ENCODE measurements around the gene HDDC2.

HDDC2 gene

GRCh38 chr6:125301435-125302391 is at the start of gene HDDC2:
TSS of gene HDDC2 (minus strand) at chr6:125301967. CDS start at chr6:125301932, 35 bp downstream.
- in situ Hi-C loops (cut with MboI; ENCODE audit: low pct_unique_long_range_greater_than_20kb, low sequenced_read_pairs): no loop called here
- DNase-seq: peak; percentile 73

- in situ Hi-C loops (cut with MboI; ENCODE audit: low pct_unique_long_range_greater_than_20kb, low sequenced_read_pairs): no loop called here
- no peak for DNase-seq
Measured at GRCh38 chr6:125346926-125347563, 45.3 kb upstream of the HDDC2 start.

GRCh38 chr6:125346201-125346925 is 44.6 kb upstream of the HDDC2 start:
- in situ Hi-C loops (cut with MboI; ENCODE audit: low pct_unique_long_range_greater_than_20kb, low sequenced_read_pairs): no loop called here
- peak; percentile 63 for DNase-seq

GRCh38 chr6:125341460-125341859 is 39.7 kb upstream of the HDDC2 start:
- in situ Hi-C loops (cut with MboI; ENCODE audit: low pct_unique_long_range_greater_than_20kb, low sequenced_read_pairs): no loop called here
- DNase-seq: no peak

GRCh38 chr6:125340991-125341390 is 39.2 kb upstream of the HDDC2 start:
- no peak for DNase-seq
- in situ Hi-C loops (cut with MboI; ENCODE audit: low pct_unique_long_range_greater_than_20kb, low sequenced_read_pairs): no loop called here

- in situ Hi-C loops (cut with MboI; ENCODE audit: low pct_unique_long_range_greater_than_20kb, low sequenced_read_pairs): no loop called here
Measured at GRCh38 chr6:125340175-125340835, 38.5 kb upstream of the HDDC2 start.

GRCh38 chr6:125339653-125340052 is 37.9 kb upstream of the HDDC2 start:
- in situ Hi-C loops (cut with MboI; ENCODE audit: low pct_unique_long_range_greater_than_20kb, low sequenced_read_pairs): no loop called here
- DNase-seq: no peak

More at GRCh38 chr6:125340175-125340835, 38.5 kb upstream of the HDDC2 start:
- DNase-seq: no peak

GRCh38 chr6:125338381-125338780 is 36.6 kb upstream of the HDDC2 start:
- in situ Hi-C loops (cut with MboI; ENCODE audit: low pct_unique_long_range_greater_than_20kb, low sequenced_read_pairs): no loop called here

GRCh38 chr6:125337706-125338105 is 35.9 kb upstream of the HDDC2 start:
- in situ Hi-C loops (cut with MboI; ENCODE audit: low pct_unique_long_range_greater_than_20kb, low sequenced_read_pairs): no loop called here
- no peak for DNase-seq

More at GRCh38 chr6:125338381-125338780, 36.6 kb upstream of the HDDC2 start:
- DNase-seq: no peak

GRCh38 chr6:125332664-125333063 is 30.9 kb upstream of the HDDC2 start:
- in situ Hi-C loops (cut with MboI; ENCODE audit: low pct_unique_long_range_greater_than_20kb, low sequenced_read_pairs): no loop called here
- DNase-seq: no peak

- in situ Hi-C loops (cut with MboI; ENCODE audit: low pct_unique_long_range_greater_than_20kb, low sequenced_read_pairs): no loop called here
- no peak for DNase-seq
Measured at GRCh38 chr6:125325586-125325985, 23.8 kb upstream of the HDDC2 start.

- DNase-seq: no peak
- in situ Hi-C loops (cut with MboI; ENCODE audit: low pct_unique_long_range_greater_than_20kb, low sequenced_read_pairs): no loop called here
Measured at GRCh38 chr6:125323376-125323775, 21.6 kb upstream of the HDDC2 start.

GRCh38 chr6:125316621-125317020 is 14.9 kb upstream of the HDDC2 start:
- DNase-seq: no peak
- in situ Hi-C loops (cut with MboI; ENCODE audit: low pct_unique_long_range_greater_than_20kb, low sequenced_read_pairs): loop anchor here (10.0 kb wide), 1 partner anchor 448 kb away; no protein-coding TSS in a partner anchor

GRCh38 chr6:125315548-125315947 is 13.8 kb upstream of the HDDC2 start:
- DNase-seq: no peak
- in situ Hi-C loops (cut with MboI; ENCODE audit: low pct_unique_long_range_greater_than_20kb, low sequenced_read_pairs): loop anchor here (10.0 kb wide), 1 partner anchor 449 kb away; no protein-coding TSS in a partner anchor

GRCh38 chr6:125314009-125314581 is 12.3 kb upstream of the HDDC2 start:
- in situ Hi-C loops (cut with MboI; ENCODE audit: low pct_unique_long_range_greater_than_20kb, low sequenced_read_pairs): loop anchor here (10.0 kb wide), 1 partner anchor 451 kb away; no protein-coding TSS in a partner anchor
- peak; percentile 81 for DNase-seq

- in situ Hi-C loops (cut with MboI; ENCODE audit: low pct_unique_long_range_greater_than_20kb, low sequenced_read_pairs): loop anchor here (10.0 kb wide), 1 partner anchor 452 kb away; no protein-coding TSS in a partner anchor
Measured at GRCh38 chr6:125312950-125313349, 11.2 kb upstream of the HDDC2 start.

GRCh38 chr6:125312478-125312877 is 10.7 kb upstream of the HDDC2 start:
- in situ Hi-C loops (cut with MboI; ENCODE audit: low pct_unique_long_range_greater_than_20kb, low sequenced_read_pairs): loop anchor here (10.0 kb wide), 1 partner anchor 452 kb away; no protein-coding TSS in a partner anchor
- no peak for DNase-seq

More at GRCh38 chr6:125312950-125313349, 11.2 kb upstream of the HDDC2 start:
- no peak for DNase-seq

- peak; percentile 78 for DNase-seq
- in situ Hi-C loops (cut with MboI; ENCODE audit: low pct_unique_long_range_greater_than_20kb, low sequenced_read_pairs): loop anchor here (10.0 kb wide), 1 partner anchor 454 kb away; no protein-coding TSS in a partner anchor
Measured at GRCh38 chr6:125310994-125311649, 9.4 kb upstream of the HDDC2 start.
